HG03520 (cell line): ENCODE results near the gene C3.
"Not testable (repeated sequence)": the region's sequence is repeated elsewhere in the genome, so short reads cannot be mapped to it uniquely, and the experiment has no call there.

Source experiments
- ATAC-seq: cut with Tn5 transposase; IDR thresholded peaks from one replicate; pipeline ENCODE4 v1.9.1; 2021; ENCODE audit warnings: mild to moderate bottlenecking, moderate library complexity; ENCODE audit not compliant: unreplicated experiment

C3 gene

GRCh38 chr19:6720369-6721137 is at the start of gene C3:
Gene C3, minus strand, starts transcription at chr19:6720650. Its CDS starts 61 bp downstream, at chr19:6720589.
- ATAC-seq: no peak

DNA sequence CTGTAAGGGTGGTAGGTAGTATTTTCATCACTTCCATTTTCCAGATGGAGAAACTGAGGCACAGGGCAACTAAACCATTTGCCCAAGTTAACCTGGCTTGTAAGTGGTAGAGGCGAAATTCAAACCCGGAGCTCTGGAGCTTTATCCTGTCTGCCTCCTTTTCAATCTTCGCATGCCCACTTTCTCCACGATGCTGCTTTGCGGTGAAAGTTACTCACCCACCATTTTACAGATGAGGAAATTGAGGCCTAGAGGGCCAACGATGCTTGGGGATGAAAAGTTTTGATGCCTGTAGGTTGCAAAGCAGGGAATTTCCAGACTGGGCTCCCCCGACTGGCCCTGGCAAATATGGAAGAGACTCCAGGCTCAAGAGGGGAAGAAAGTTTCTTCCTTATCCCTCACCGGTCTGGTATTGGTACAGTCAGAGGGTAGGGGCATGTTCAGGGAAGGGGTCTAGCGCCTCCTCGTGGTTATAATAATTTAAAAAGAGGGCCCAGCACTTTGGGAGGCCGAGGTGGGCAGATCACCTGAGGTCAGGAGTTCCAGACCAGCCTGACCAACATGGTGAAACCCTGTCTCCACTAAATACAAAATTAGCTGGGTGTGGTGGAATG is 48.7 kb upstream of the C3 start:
- no peak for ATAC-seq

DNA sequence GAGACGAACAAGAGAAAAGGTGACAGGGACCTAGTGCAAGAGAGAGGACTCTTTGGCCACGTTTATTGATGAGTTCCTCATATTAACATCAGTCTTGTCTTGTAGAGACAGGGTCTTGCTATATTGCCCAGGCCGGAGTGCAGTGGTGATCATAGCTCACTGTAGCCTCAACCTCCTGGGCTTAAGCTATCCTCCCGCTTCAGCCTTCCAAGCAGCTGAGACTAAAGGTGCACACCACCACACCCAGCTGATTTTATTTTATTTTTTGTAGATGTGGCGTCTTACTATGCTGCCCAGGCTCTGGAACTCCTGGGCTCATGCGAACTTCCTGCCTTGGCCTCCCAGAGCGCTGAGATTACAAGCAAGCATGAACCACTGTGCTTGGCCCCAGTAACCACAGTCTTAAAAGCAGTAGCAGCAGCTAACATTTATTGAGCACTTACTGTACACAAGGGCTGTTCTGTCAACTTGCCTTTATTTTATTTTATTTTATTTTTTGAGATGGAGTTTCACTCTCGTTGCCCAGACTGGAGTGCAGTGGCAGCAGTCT is 47.9 kb upstream of the C3 start:
- no peak for ATAC-seq

- ATAC-seq: peak; percentile 70
These were observed 47.1 kb upstream of the C3 start, which contains the start of gene SH2D3A for GRCh38 chr19:6767357-6768235. Gene SH2D3A, minus strand, starts transcription at chr19:6767435. Its CDS starts 3,687 bp downstream, at chr19:6763748.

- no peak for ATAC-seq
These were observed 46.6 kb upstream of the C3 start for GRCh38 chr19:6767081-6767356.

- ATAC-seq: no peak
These were observed 46.1 kb upstream of the C3 start for GRCh38 chr19:6766357-6767080.

DNA sequence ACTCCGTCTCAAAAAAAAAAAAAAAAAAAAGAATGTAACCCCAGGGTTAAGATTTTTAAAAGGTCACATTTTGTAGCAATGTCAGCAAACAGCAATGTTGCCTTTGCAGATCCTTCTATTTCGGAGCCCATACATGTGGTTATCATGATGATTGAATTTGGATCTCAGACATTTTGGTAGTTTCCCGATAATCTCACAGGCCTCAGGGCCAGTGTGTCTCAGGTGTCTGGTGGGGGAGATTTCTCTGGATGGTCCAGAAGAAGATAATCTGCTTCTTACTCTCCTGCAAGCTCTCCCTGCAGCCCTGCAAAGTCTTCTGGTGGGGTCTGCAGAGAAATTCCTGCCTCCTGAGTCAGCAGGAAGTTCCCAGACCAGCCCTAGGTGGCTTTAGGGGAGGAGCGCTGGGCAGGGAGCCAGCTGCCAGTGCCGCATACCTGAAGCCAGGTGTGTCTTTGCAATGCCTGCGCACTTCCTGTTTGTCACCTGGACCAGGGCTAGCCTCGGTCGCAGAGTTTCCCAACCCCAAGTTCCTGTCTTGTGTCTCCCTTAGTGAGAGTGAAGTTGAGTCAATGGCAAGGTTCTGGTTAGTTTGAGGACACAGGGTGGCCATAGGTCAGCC is 45.4 kb upstream of the C3 start:
- no peak for ATAC-seq

GRCh38 chr19:6762253-6762797 is 41.9 kb upstream of the C3 start:
- not testable (repeated sequence) for ATAC-seq

DNA sequence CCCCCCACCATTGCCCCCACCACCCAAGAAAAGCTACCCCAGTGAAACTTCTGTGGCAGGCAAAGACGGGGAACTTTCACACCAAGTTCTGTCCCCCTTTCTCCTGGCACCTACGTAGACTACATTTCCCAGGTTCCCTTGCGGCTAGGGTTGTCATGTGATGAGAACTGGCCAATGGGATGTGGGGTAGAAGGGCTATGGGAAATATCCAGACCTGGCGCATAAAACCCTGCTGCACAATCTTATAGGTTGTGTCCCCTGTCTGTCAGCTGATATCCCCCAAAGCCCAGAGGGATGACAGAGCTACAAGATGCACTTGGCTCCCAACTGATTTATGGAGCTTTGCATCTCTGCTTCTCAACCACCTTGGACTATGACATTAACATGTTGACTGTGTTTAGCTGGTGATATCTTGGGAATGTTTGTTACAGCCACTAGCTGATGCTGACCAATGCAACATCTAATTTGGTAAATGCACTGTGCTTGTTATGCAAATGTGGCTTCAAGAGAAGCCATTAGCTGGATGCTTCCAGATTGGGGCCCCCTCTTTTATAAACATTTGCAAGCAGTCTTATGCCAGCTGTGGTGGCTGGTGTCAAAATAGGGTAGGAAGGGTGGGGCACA is 40.7 kb upstream of the C3 start:
- ATAC-seq: no peak

DNA sequence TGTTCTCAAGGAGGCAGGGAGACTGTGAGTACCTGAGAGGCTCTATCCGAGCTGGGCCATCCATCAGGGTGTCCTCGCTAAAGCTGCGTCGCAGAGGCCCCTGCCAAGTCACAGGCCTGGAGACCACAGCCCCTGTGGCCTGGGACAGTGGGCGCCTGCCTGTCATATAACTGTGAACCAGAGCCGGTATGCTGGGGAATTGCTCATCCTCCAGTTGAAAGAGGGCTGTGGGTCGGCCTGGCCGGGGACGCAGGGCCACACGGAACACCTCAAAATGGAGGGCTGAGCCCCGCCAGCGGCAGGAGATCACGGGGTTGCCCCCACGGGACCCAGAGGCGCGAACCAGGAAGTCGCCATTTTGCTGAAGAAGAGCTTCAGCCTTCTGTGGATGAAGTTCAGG is 40.2 kb upstream of the C3 start:
- no peak for ATAC-seq

- ATAC-seq: no peak
These were observed 34.4 kb upstream of the C3 start for GRCh38 chr19:6754653-6755463.

DNA sequence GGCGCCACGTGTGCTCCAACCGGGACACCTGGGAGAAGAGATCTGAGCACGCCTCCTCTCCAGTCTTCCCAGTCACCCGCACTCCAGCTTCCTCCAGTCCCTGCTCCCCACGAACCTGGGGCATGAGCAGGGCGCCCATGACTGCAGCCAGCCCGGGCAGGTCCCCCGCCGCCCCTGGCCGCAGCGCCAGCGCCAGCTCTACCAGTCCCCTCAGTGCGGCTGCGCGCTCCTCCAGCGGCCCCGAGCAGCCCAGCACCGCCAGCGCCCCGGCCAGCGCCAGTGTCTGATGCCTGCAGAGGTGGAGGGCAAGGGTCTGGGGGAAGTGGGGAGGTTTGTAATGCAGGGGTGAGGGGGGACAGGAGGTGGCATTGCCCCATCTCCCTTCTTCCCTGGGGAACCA is 33.7 kb upstream of the C3 start:
- no peak for ATAC-seq

DNA sequence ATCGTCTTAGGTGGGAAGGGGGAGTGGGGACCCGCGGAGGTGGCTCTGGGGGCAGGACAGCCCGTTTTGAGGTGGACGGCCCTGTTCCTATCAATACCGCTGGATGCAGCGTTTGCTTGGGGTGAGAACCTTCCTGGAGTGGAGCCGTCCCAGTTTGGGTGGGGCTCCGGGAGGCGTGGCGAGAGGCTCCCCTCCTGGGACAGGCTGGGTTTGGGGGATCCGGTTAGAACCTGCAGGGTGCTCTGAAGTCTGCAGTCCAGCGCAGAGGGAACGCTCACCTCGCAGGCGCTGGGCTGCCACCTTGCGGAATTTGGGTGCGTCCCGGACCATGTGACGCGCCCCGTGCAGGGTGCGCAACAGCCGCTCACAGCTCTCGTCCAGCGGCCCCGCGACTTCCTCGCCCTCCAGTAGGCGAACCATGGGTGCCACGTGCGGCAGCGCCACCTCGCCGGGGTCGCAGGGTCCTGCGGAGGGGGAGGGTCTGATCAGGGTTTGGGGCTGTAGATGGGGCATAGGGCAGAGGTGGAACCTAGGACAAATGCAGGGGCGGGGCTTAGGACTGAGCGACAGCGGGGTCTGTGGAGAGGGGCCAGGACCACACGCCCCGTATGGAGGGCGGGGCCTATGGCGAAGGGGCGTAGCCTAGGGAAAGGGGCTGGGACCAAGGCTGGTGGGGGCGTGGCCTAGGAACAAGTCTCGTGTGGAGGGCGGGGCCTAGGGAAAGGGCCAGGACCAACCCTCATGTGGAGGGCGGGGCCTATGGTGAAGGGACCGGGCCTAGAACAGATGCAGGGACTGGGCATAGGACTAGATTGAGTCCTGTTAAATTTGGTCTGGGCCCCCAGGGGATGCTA is 33.0 kb upstream of the C3 start:
- ATAC-seq: peak; percentile 71

DNA sequence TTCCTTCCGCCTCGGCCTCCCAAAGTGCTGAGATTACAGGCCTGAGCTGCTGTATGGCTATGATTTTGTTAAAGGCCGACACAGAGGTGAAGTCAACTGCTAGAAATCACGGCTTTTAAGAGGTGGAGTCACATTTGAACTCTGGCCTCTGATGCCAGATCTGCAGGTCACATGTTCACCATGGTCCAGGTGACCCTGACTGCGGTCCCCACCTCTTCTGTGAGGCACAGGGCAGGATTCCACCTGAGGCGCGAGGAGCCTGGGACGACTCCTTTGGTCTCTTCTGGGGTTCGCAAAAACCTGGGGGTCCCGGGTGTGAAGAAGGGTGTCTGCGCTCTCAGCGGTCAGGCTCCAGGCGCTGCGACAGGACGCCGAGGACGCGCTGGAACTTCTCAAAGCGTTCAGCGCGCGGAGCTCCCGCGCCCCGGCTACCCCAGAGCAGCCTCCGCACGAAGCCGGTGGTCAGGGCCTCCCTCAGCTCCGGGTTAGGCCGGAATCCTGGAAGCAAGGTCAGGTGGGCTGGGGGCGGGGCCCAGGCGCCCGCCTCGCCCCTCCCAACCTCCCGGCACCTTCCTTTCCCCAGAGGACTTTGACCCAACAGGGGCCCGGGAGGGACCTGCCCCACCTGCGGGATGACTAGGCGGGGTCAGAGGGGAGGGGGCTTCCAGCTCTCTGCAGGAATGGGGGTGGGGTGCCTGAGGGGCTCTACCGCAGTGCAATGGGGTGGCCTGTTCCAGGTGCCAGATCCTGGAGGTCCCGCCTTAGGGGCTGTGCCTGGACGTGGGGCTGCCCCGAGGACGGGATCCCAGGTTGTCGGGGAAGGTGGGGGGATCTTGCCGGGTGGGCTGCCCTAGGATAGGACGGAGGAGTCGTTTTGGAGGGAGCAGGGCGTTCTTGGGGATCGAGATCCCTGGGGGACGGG is 32.1 kb upstream of the C3 start:
- ATAC-seq: no peak

DNA sequence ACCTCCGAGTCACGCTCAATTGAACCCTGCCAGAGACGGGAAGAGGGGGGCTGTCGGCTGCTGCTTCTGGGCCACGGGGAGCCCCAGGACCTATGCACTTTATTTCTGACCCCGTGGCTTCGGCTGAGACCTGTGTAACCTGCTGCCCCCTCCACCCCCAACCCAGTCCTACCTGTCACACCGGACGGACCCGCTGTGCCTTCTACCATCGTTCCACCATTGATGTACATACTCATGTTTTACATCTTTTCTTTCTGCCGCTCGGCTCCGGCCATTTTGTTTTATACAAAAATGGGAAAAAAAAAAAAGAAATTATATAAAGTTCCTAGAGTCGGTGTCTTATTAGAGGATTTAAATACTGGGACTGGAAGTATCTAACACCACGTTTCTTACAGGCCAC is 30.7 kb upstream of the C3 start:
- no peak for ATAC-seq

DNA sequence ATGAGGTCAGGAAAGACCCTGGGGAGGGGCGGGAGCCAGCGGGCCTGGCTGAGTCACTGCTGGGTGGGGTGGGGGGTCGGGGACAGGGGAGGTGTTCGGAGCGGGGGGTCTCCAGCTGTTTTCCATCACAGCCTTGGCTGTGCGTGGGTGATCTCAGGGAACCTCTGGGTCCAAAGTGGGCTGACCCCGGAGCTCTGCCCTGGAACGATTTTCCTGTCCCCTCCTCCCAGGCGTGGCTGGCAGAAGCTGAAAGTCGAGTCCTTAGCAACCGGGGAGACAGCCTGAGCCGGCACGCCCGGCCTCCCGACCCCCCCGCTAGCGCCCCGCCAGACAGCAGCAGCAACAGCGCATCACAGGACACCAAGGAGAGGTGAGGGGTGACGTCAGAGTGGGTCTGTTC is 29.6 kb upstream of the C3 start:
- ATAC-seq: no peak

GRCh38 chr19:6748543-6748942 is 28.1 kb upstream of the C3 start:
- ATAC-seq: not testable (repeated sequence)
